ENCODE results near the gene MED12.
"Not testable (repeated sequence)": the region's sequence is repeated elsewhere in the genome, so short reads cannot be mapped to it uniquely, and the experiment has no call there.

Gene MED12

DNA sequence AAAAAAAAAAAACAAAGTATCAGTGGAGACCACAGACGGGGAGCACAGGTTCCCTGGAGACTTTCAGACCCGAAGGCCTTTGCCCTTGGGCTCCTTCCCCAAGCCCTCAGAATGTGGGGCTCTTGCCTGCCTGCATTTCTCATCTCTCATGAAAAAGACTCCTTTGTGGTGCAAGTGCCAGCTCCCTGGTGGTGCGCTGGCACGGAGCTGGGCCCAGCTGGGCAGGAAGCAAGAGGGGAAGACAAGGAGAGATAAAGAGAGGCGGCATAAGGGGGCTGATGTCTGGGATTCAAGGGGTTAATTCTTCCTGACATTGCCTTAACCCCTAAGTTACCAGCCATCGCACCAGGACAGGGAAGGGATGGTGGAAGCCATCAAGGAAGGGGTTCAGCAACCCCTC is 48.1 kb downstream of the MED12 start:
- no peak for DNase-seq

DNA sequence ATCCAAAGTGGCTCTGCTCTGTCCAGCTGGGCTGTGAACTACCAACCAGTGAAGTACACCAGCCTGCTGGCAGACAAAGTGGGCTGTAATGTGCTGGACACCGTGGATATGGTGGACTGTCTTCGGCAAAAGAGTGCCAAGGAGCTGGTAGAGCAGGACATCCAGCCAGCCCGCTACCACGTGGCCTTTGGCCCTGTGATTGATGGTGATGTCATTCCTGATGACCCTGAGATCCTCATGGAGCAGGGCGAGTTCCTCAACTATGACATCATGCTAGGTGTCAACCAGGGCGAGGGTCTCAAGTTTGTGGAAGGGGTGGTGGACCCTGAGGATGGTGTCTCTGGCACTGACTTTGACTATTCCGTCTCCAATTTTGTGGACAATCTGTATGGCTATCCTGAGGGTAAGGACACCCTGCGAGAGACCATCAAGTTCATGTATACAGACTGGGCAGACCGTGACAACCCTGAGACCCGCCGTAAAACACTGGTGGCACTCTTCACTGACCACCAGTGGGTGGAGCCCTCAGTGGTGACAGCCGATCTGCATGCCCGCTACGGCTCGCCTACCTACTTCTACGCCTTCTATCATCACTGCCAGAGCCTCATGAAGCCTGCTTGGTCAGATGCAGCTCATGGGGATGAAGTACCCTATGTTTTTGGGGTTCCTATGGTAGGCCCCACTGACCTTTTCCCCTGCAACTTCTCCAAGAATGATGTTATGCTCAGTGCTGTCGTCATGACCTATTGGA is 48.8 kb downstream of the MED12 start:
- no peak for DNase-seq

DNA sequence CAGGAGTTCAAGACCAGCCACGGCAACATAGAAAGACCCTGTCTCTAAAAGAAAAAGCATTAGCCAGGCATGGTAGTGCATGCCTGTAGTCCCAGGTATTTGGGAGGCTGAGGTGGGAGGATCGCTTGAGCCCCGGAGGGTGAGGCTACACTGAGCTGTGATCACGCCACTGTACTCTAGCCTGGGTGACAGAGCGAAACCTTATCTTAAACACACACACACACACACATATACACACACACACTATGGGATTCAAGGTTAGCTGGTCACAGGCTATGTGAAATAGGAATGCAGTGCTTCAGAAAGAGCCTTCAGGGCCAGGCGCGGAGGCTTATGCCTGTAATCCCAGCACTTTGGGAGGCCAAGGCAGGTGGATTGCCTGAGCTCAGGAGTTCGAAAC is 49.7 kb downstream of the MED12 start:
- DNase-seq, result no peak

DNA sequence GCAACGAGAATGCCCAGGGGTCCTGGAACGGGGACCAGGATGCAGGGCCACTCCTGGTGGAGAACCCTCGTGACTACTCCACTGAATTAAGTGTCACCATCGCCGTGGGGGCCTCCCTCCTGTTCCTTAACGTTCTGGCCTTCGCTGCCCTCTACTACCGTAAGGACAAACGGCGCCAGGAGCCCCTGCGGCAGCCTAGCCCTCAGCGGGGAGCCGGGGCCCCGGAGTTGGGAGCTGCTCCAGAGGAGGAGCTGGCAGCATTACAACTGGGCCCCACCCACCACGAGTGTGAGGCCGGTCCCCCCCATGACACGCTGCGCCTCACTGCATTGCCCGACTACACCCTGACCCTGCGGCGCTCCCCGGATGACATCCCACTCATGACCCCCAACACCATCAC is 51.2 kb downstream of the MED12 start:
- no peak for DNase-seq

DNA sequence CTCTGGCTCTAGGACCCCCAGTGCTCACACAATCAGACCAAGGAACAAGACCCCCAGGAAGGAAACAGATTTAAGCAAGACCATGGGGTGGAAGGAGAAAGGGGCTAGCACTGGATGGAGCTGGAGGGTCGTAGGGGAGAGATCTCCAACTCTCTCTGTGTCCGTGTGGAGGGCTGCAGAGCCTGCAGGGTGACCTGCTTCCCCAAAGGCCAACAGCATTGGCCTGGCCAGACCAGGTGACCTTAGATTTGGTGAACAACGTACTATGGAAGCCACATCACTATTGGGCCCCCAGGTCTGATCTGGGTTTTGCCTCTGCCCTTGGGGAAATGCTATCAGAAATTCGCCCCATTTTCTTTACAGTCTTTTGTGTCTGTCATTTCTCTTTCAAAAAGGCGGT is 52.3 kb downstream of the MED12 start:
- DNase-seq, result no peak

DNA sequence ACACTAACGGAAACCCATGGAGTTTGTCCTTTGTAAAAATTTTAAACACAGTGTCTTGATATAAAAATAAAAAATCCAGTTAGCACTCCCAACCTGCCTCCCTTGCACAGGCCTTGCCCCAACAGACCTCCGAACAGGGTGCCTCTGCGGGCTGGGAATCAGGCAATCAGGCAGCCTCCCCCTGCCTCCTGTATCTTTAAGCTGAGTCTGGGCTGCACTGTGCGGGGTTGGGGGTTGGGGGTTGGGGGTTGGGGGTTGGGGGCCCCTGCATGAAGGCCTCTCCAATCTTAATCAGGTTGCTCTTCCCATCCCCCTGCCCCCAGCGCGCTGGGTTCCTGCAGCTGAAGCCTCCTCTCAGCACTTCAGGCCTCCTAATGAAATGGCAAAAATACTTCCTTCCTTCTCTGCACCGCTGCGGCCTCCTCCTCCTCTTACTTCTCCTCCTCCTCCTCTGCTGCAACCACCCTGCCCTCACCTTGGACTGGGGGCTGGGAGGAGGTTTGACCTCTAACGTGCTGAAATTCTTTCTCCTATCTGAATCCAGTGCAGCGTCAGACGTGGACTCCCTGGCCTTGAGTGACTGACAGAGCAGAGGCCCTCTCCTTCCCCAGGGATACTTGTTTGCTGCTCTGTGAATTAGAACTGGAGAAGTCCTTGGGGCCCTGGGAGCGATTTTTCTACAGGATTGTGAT is 52.9 kb downstream of the MED12 start:
- no peak for DNase-seq

DNA sequence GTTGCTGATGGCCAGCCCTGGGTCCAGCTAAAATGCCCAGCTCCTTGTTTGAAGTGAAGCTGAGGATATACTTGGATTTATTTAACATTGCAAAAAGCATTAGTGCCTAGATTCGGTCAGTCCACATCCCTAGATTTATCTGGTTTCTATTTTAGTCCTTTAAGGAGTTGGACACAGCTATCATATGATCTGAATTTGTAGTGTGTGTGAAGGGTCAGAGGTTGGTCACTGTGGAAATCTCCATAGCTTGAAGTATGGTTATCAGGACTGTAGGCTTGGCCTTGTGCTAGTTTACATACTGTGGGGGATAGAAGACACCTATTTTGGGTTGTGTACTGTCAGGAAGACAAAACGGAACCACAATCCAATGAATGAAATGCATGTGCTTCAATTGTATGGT is 55.0 kb downstream of the MED12 start:
- no peak for DNase-seq

DNA sequence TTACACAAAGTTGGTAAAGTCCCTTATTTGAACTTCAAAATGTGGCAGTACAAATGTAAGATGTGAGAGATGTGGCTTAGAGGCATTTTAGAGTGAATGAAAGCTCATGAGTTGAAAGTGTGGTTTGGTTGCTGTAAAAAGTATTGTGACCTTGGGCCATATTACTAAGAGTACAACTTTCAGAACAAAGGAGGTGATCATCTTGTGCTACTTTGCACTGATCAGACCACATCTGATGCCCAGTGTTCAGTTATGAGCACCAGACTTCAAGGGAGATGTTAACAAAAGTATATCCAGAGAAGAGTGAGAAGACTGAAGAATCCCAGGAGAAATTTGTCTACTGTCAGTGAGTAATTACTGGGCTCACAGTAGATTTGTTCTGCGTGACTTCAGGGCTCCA is 56.4 kb downstream of the MED12 start:
- DNase-seq, result no peak

DNA sequence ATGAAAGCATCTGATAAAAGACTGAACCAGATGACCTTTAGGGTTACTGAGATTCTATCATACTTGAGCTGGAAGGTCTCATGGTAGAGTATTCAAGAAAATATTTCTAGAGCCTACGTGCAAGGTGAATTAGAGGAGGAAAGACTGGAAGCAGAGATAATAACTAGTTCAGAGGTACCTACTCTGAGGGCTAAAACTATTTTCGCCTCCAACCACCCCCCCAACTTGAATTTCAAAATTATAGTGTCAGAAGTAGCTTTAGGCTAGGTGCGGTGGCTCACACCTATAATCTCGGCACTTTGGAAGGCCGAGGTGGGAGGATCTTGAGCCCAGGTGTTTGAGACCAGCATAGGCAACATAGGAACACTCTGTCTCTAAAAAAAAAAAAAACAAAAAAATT is 57.1 kb downstream of the MED12 start:
- DNase-seq, result no peak

DNA sequence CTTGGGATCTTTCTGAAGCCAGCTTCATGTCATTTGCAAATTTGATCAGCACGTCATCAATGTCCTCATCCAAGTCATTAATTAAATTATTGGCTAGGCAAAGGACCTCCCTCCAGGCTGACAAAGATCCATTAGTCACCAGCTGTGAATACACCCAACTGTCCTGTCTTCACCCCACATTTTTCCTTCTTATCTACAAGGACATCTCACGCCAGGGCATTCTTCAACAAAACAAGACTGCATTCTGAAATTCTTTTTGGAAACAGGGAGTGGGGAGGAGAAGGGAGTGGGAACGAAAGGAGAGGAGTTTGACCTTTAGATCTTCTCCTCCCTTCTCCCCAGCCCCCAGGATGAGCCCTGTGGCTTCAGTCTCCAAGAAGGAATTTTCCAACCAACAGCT is 58.9 kb downstream of the MED12 start:
- no peak for DNase-seq

DNA sequence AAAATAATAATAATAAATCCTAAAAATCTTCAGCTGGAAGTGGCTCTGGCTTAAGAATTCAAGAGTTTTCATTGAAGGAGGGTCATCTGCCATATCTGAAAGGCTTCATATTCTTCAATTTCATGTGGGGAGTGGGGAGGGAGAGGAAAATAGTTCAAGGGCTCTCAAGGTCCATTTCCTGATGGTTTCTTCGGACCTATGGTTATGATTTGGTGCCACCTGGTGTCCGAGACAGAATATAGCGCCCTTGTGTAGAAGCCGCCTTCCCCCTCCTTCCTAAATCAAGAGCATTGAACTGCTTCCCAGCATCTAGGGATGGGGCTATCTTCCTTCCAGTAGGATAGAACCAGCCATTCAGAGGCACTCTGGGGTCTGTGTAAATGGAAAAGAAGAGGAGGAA is 60.5 kb downstream of the MED12 start:
- peak; percentile 62 for DNase-seq

DNA sequence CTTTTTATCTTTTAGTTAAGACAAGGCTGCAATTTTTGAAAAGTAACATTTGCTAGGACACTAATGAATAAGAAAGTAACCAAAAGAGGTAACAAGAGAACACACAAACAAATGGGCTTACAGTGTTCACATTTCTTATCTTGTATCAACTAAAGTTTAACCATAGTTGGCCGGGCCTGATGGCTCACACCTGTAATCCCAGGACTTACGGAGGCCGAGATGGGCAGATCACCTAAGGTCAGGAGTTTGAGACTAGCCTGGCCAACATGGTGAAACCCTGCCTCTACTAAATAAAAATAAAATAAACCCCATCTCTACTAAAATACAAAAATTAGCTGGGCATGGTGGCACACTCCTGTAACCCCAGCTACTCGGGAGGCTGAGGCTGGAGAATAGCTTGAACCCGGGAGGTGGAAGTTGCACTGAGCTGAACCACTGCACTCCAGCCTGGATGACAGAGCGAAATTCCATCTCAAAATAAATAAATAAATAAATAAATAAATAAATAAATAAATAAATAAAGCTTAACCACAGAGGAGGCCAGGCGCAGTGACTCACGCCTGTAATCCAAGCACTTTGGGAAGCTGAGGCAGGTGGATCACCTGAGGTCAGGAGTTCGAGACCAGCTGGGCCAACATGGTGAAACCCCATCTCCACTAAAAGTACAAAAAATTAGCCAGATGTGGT is 62.3 kb downstream of the MED12 start:
- DNase-seq, result not testable (repeated sequence)

DNA sequence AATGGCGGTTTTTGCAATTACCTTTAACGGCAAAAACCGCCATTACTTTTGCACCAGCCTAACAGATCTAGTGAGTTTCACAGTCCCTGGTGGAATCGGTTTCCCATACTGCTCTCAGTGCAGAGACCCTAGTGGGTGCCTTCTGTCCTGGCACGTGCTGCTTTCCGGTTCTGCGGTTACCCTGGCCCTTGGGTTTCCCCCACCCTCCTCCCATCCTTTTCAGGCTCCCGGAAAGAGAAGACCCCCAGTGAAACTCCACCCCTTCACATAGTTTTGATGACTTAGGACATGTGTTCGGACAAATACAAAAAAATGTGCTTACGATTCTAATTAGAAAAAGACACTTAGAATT is 63.1 kb downstream of the MED12 start:
- peak; percentile 70 for DNase-seq

DNA sequence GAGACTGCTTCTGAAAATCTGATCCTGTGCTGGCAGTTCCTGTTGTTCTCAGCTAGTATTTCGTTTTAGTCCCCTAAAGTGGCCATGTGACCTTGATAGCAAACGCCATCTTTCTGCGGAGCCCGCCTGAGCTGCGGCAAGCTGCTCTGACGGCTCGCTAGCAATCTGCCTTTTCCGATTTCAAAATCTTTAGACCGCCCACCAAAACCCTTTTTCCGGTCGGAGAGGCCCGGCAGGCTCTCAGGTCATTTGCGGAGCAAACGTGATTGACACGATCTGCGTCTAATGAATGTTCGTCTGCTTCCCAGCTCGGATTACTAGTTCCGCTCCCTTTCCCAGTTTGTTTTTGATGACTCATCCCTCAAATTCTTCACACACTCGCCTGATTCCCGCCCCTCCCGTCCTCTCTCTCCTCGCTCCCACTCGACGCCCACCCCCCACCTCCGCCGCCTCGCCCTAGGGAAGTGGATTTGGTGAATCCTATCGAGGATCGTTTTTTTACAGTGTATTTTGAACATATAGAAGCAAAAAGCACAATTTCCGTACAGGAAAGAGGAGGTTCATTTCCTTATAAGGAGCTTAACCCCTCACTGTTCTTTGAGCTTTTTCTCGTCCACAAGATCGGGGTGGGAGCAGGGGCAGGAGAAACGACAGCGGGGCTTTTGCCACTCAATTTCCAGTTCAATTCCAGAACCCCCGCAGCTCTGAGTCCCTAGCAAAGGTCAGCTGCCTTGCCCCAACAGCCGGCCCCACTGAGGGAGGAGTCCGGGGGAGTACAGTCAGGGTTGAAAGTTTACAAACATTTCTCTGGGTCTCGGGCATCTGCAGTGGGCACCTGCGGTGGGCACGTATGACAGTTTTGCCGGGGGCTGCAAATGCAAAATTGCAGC is 63.8 kb downstream of the MED12 start:
- peak; percentile 90 for DNase-seq

DNA sequence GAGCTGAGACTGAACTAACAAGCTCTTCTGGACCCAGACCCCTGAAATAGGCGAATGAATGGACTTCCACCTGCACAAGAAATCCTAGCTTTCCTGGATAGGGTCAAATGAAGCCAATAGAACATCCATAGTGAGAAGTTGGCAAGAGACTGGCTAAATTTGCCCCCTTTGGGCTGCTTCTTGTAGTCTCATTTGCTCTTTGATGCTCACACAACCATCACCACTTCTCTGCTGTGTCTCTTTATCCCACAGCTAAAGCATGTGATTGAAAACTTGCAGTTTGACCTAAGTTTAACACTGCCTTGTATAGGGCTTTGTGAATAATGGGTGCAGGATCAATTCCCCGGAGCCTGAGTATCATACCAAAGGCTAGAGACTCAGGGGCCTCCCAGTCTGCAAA is 64.5 kb downstream of the MED12 start:
- no peak for DNase-seq

DNA sequence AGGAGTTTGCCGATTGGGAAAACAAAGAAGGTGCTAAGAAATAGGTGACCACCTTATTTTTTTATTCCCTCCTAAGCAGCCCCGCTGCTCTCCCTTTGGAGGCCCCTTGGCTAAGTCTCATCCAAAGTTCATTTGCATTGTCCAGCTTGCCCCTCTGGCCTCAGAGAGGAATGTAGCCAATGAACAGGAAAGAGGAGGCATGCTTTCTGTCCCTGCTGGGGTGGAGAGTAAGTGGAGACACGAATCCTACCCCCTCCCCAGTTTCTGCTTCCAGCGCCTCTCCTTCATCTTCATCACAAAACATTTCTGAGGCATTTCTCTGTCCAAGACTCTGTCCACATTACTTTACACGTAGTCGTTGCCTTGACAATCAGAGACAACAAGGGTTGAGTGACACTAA is 64.9 kb downstream of the MED12 start:
- no peak for DNase-seq

DNA sequence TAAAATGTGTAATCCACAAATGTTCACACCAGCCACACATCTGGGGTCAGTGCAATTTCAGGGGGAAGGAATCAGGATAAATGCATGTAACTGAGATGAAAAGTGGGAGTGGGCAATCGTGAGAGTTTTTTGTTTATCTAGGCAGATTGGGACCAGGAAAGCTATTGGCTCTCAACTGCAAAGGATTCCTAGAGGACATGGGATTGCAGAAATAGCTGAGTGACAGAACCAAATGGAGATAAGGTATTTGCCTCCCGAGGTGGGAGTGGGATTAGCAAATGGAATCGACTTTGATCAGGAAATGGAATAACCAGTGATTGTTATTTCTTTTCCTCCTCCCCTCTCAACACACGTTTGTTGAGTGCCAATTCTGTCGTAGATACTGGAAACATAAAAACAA is 65.7 kb downstream of the MED12 start:
- DNase-seq, result no peak

DNA sequence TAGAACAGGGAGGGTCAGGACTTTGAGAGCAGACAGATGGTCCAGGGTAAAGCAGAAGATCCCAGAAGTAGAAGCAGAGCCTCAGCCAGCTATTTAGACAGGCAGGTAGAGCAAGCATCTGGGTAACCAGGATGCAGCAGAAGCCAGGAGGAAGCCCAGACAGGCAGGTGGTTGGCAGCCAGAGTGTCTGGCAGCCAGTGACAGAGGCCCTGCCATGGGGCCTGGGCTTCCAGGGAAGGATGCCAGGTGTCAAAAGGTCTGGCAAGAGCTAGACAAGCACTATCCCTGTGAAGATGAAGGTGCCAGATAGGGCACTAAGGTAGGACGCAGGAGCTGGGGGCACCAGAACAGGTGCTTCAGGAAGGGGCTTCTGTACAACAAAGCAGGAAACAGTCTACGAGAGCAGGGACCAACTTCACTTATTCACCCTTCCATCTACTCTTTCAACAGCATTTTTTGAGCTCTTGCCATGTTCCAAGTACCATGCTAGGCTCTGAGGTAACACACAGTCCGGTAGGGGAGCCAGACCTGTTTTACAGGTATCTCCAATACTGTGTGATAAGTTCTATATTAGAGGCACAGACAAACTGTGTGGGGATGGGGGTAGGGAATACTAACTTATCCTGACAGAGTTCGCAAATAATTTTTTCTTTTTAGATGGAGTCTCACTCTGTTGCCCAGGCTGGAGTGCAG is 66.6 kb downstream of the MED12 start:
- no peak for DNase-seq

DNA sequence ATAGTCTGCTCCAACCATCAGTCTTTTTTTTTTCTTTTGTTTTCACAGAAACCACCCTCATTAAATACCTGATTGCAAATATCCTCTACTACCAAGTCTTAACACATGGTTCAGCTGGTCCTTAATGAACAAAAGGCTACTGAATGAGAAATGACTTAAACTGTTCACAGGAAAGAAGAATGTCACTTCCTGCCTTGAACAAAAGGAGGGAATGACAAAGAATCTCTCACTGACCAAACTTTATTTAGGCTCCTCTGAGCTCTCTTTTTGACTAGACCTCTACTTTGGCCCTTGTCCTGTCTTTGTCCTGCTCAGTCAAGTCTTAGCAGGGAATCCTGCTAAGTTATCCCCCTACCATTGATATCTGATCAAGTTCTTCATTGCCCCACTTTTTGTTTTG is 72.9 kb downstream of the MED12 start:
- DNase-seq, result no peak
